ENCODE results near the gene OPHN1. TPM values are rescaled to one million over a fixed set of nuclear protein-coding genes. Genes with fewer than 3 reads are reported as not detected.

OPHN1 gene
- total RNA-seq = 1 to 10 TPM; 2.5 to 4.3 TPM

DNA sequence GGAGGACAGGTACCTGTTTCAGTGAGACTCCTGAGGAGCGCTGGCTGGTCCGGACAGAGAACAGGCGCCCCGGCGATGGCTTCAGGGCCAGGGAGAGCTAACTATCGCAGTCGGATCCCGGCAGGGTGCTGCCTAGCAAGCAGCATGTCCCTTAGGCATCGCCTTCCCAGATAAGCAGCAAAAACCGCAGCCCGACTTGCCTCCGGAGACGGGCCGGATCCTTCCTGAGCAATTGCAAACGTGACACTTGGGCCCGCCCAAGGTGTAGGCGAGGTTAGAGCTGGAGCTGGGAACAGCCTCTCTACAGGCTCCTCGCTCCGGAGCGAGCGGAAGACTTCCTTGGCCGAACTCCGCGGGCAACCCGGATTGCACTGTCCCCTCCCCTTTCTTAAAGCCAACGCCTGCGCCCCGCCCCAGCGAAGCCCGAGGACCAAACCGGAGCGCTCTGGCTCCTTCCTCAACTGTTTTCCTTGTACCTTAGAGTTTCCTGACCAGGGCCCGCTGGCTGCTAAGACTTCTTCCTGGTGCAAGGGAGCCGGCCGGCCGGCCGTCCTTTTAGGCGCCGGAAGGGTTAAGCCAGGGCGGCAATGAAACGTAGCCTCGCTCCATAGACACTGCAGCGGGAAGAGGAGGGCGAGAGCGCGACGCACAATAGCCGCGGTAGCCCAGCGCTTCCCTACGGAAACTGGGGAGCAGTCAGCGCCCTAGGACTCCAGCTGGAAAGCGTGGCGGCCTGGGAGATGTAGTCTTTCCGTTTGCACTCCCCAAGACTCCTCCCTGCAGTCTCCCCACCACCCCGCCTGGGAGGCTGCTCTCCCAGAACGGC, at the start of gene OPHN1:
OPHN1 (minus strand) TSS at position 341 of the 826 bp plus-strand sequence. CDS start 475 bp downstream, outside the sequence.
- H3K36me3 ChIP-seq = no peaks in the 10 kb centered on the region
- DNase-seq (ENCODE audit: low spot score) = peak; percentile 70

GRCh38 chrX:68480969-68481368, 47.7 kb upstream of the OPHN1 start:
- Histone ChIP-seq H3K27me3 (no peaks in the 10 kb centered on the region), H3K4me3 (no peak overlapping the region), H3K36me3 (no peaks in the 10 kb centered on the region), H3K4me1 (no peaks in the 10 kb centered on the region), H3K9me3 (no peaks in the 10 kb centered on the region), H3K27ac (no peak overlapping the region)
- TF ChIP-seq, protein P1, sequence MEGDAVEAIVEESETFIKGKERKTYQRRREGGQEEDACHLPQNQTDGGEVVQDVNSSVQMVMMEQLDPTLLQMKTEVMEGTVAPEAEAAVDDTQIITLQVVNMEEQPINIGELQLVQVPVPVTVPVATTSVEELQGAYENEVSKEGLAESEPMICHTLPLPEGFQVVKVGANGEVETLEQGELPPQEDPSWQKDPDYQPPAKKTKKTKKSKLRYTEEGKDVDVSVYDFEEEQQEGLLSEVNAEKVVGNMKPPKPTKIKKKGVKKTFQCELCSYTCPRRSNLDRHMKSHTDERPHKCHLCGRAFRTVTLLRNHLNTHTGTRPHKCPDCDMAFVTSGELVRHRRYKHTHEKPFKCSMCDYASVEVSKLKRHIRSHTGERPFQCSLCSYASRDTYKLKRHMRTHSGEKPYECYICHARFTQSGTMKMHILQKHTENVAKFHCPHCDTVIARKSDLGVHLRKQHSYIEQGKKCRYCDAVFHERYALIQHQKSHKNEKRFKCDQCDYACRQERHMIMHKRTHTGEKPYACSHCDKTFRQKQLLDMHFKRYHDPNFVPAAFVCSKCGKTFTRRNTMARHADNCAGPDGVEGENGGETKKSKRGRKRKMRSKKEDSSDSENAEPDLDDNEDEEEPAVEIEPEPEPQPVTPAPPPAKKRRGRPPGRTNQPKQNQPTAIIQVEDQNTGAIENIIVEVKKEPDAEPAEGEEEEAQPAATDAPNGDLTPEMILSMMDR (IDR thresholded peaks at IDR 0.05) = no peak
- DNase-seq (ENCODE audit: low spot score) = no peak

More for the DNA sequence above, at the start of gene OPHN1:
- Histone ChIP-seq H3K27me3 (no peaks in the 10 kb centered on the region), H3K4me1 (peaks cover 0 to 14% of the 10 kb centered on the region in 2 donors), H3K9me3 (no peaks in the 10 kb centered on the region), H3K27ac (peak within 1 kb of the TSS; percentile 76 to 79), H3K4me3 (peak within 1 kb of the TSS; percentile 48 to 65)
- TF ChIP-seq, protein P1 (IDR thresholded peaks at IDR 0.05) = no peak

DNA sequence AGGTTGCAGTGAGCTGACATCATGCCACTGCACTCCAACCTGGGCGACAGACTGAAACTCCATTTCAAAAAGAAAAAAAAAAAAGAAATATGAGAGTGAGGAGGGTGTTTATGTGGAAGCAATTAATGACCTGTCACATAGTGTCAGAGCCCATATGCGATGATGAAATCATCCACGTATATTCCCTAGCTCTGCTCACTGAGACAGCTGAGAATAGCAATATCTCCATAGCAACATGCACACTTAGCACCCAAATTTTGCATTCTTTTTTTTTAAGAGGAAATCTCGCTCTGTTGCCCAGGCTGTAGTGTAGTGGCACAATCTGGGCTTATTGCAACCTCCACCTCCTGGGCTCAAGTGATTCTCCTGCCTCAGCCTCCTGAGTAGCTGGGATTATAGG, 31.5 kb upstream of the OPHN1 start:
- Histone ChIP-seq H3K36me3 (no peaks in the 10 kb centered on the region), H3K9me3 (no peaks in the 10 kb centered on the region), H3K27ac (no peak overlapping the region), H3K4me1 (no peaks in the 10 kb centered on the region), H3K4me3 (no peak overlapping the region), H3K27me3 (no peaks in the 10 kb centered on the region)
- no peak for DNase-seq (ENCODE audit: low spot score)
- TF ChIP-seq, protein P1 (IDR thresholded peaks at IDR 0.05) = no peak

- TF ChIP-seq, protein P1 (IDR thresholded peaks at IDR 0.05) = no peak
- no peak for DNase-seq (ENCODE audit: low spot score)
Measured at GRCh38 chrX:68463880-68464279, 30.6 kb upstream of the OPHN1 start.

GRCh38 chrX:68462653-68463052, 29.4 kb upstream of the OPHN1 start:
- DNase-seq (ENCODE audit: low spot score) = no peak
- H3K36me3 ChIP-seq = no peaks in the 10 kb centered on the region
- TF ChIP-seq, protein P1 (IDR thresholded peaks at IDR 0.05) = peak; percentile 27 to 72
- no peak overlapping the region for H3K4me3 ChIP-seq
- H3K9me3 ChIP-seq = no peaks in the 10 kb centered on the region
- H3K4me1 ChIP-seq = no peaks in the 10 kb centered on the region
- no peak overlapping the region for H3K27ac ChIP-seq
- H3K27me3 ChIP-seq = no peaks in the 10 kb centered on the region

More at GRCh38 chrX:68463880-68464279, 30.6 kb upstream of the OPHN1 start:
- H3K4me3 ChIP-seq = no peak overlapping the region
- H3K27me3 ChIP-seq = no peaks in the 10 kb centered on the region
- no peaks in the 10 kb centered on the region for H3K9me3 ChIP-seq
- H3K27ac ChIP-seq = no peak overlapping the region
- H3K4me1 ChIP-seq = no peaks in the 10 kb centered on the region
- no peaks in the 10 kb centered on the region for H3K36me3 ChIP-seq
